Measurements from ENCODE around the gene CBLB.
"Not testable (repeated sequence)": the region's sequence is repeated elsewhere in the genome, so short reads cannot be mapped to it uniquely, and the experiment has no call there.

The CBLB gene

GRCh38 chr3:105744202-105744601 is 124.6 kb downstream of the CBLB start:
- DNase-seq (ENCODE audit: low read depth, low spot score): no peak
- TF ChIP-seq, protein P1, sequence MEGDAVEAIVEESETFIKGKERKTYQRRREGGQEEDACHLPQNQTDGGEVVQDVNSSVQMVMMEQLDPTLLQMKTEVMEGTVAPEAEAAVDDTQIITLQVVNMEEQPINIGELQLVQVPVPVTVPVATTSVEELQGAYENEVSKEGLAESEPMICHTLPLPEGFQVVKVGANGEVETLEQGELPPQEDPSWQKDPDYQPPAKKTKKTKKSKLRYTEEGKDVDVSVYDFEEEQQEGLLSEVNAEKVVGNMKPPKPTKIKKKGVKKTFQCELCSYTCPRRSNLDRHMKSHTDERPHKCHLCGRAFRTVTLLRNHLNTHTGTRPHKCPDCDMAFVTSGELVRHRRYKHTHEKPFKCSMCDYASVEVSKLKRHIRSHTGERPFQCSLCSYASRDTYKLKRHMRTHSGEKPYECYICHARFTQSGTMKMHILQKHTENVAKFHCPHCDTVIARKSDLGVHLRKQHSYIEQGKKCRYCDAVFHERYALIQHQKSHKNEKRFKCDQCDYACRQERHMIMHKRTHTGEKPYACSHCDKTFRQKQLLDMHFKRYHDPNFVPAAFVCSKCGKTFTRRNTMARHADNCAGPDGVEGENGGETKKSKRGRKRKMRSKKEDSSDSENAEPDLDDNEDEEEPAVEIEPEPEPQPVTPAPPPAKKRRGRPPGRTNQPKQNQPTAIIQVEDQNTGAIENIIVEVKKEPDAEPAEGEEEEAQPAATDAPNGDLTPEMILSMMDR (IDR thresholded peaks at IDR 0.05; ENCODE audit: insufficient read depth, low read length, missing control alignments): no peak
- CTCF ChIA-PET: no interaction called here
- POLR2A ChIA-PET: no interaction called here
- H3K4me3 ChIP-seq (ENCODE audit: low read depth, low read length): no peak overlapping the region

- ChIA-PET POLR2A (no interaction called here), CTCF (no interaction called here)
- TF ChIP-seq, protein P1 (IDR thresholded peaks at IDR 0.05; ENCODE audit: insufficient read depth, low read length, missing control alignments): no peak
- DNase-seq (ENCODE audit: low read depth, low spot score): no peak
- H3K4me3 ChIP-seq (ENCODE audit: low read depth, low read length): no peak overlapping the region
Measured at GRCh38 chr3:105733356-105733755, 135.5 kb downstream of the CBLB start.

DNA sequence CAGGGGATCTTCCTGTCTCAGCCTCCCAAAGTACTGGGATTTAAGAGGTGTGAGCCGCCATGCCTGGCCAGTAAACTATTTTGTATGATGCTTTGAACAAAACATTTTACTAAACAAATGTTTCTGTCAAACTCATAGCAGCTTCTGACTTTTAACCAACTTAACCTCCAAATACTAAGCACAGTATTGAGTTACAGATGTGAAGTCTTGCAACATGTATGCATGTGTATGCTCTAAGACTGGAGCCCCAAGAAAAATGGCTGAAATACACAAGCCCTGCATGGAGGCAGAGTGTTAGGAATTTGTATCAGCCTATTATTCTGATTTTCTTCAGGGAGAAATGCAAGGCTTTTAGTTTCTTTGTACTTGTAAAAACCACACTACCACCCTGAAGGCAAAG is 137.1 kb downstream of the CBLB start:
- CTCF ChIA-PET: no interaction called here
- POLR2A ChIA-PET: no interaction called here
- no peak overlapping the region for H3K4me3 ChIP-seq (ENCODE audit: low read depth, low read length)
- no peak for DNase-seq (ENCODE audit: low read depth, low spot score)
- TF ChIP-seq, protein P1 (IDR thresholded peaks at IDR 0.05; ENCODE audit: insufficient read depth, low read length, missing control alignments): no peak

- H3K4me3 ChIP-seq (ENCODE audit: low read depth, low read length): no peak overlapping the region
- POLR2A ChIA-PET: no interaction called here
- CTCF ChIA-PET: no interaction called here
- no peak for DNase-seq (ENCODE audit: low read depth, low spot score)
- TF ChIP-seq, protein P1 (IDR thresholded peaks at IDR 0.05; ENCODE audit: insufficient read depth, low read length, missing control alignments): no peak
Measured at GRCh38 chr3:105730801-105731354, 137.9 kb downstream of the CBLB start.

DNA sequence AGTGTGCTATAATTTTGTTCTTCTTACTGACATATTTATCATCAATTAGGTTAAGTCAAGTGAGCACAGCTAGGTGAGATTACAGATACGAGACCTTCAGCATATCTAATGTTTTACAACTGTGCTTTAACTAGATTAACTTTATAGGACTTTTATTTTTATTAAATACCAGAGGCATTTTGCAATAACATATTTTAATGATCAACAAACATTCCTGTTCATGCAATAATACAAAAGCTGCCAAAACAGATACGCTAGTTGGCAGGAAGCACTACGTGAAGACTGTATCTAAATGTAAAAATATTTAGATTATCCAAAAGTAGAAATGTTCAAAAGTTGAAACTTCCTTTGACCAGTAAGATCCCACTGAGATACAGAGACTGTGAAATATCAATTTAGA is 139.1 kb downstream of the CBLB start:
- POLR2A ChIA-PET: no interaction called here
- DNase-seq (ENCODE audit: low read depth, low spot score): peak; percentile 21

DNA sequence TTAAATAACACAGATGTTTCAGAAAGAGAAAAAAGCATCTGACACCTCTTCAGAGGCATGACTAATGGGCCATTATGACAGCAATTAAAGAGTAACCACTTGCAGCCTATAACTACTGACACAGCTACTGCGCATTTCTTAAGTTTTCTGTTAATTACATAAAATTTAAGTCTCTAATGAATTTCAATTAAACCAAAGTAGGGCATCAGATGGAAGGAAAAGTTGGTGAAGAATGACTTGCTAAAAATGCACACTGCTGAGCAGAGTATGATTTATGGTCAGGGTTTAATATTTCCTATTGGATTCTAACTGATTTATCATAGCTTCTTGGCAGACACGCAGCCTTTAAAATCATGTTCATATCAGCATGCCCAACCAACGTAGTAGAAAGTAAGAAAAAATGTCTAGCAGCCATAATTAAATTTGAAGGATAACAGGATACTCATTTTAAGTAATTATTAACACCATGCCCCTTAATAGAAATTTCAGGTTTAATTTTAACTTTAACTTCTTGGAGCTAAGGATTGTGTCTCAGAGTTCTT is 140.0 kb downstream of the CBLB start:
- TF ChIP-seq, protein P1 (IDR thresholded peaks at IDR 0.05; ENCODE audit: insufficient read depth, low read length, missing control alignments): no peak
- H3K4me3 ChIP-seq (ENCODE audit: low read depth, low read length): no peak overlapping the region
- ChIA-PET CTCF (no interaction called here), POLR2A (no interaction called here)
- no peak for DNase-seq (ENCODE audit: low read depth, low spot score)

More for the DNA sequence above, 139.1 kb downstream of the CBLB start:
- H3K4me3 ChIP-seq (ENCODE audit: low read depth, low read length): no peak overlapping the region
- CTCF ChIA-PET: no interaction called here
- TF ChIP-seq, protein P1 (IDR thresholded peaks at IDR 0.05; ENCODE audit: insufficient read depth, low read length, missing control alignments): no peak

DNA sequence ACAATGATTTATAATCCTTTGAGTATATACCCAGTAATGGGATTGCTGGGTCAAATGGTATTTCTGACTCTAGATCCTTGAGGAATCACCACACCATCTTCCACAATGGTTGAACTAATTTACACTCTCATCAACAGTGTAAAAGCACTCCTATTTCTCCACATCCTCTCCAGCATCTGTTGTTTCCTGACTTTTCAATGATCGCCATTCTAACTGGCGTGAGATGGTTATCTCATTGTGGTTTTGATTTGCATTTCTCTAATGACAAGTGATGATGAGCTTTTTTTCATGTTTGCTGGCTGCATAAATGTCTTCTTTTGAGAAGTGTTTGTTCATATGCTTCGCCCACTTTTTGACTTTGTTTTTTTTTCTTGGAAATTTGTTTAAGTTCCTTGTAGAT is 141.8 kb downstream of the CBLB start:
- H3K4me3 ChIP-seq (ENCODE audit: low read depth, low read length); POLR2A ChIA-PET; DNase-seq (ENCODE audit: low read depth, low spot score): not testable (repeated sequence)
- CTCF ChIA-PET: interaction anchor here (2.0 kb wide), 1 partner anchor 11 kb away, joined by 5 read pairs; no protein-coding TSS in a partner anchor

Measured in AG04449 (cell line).